ENCODE results near the gene ZNF415.
"Not testable (repeated sequence)": the region's sequence is repeated elsewhere in the genome, so short reads cannot be mapped to it uniquely, and the experiment has no call there.

The ZNF415 gene

DNA sequence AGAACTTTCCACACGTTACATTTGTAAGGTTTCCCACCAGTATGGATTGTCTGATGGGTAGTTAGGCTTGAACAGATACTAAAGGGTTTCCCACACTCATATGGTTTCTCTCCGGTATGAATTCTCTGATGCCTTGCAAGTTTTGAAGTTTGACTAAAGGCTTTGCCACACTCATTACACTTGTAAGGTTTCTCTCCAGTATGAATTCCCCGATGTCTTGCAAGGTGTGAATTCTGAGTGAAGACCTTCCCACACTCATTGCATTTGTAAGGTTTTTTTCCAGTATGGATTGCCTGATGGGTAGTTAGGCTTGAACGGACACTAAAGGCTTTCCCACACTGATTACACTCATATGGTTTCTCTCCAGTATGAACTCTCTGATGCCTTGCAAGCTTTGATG is 7.6 kb upstream of the ZNF415 start:
- peaks cover 43% of the 10 kb centered on the region for H3K9me3 ChIP-seq (ENCODE audit: control insufficient read depth, low read length)
- H3K27ac ChIP-seq (ENCODE audit: low read depth, low read length, severe bottlenecking): no peak overlapping the region
- WGBS, 2 experiments (ENCODE audit: insufficient coverage in 2 of 2): 100% methylated on average over 2 of the region's 4 CpGs; no CpG with 5 or more reads in 1 of the 2 experiments
- H3K4me1 ChIP-seq (ENCODE audit: control insufficient read depth, insufficient read depth, low read length, poor library complexity, severe bottlenecking): no peaks in the 10 kb centered on the region
- no peak overlapping the region for H3K4me3 ChIP-seq (ENCODE audit: extremely low read depth, insufficient read depth, low read length, poor library complexity, severe bottlenecking)
- peaks cover 46% of the 10 kb centered on the region for H3K36me3 ChIP-seq (ENCODE audit: control insufficient read depth, insufficient read depth, low read length)

DNA sequence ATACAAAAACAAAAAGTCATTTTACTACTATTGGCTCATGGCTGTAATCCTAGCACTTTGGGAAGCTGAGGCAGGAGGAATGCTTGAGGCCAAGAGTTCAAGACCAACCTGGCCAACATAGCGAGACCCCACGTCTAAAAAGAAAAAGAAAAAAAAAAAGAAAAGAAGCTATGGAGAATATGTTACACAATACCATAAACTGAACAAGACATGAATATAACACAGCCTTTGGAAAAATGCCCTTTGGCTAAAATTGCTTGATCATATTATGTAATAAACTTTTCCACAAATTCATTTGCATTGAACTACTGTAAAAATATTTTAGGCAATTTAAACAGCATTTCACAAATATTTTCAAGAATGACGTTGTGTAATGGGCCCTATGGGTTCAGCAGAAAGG is 3.7 kb upstream of the ZNF415 start:
- H3K4me1 ChIP-seq (ENCODE audit: control insufficient read depth, insufficient read depth, low read length, poor library complexity, severe bottlenecking): no peaks in the 10 kb centered on the region
- WGBS, 2 experiments (ENCODE audit: insufficient coverage in 2 of 2): no CpG with 5 or more reads among the region's 3 CpGs
- H3K9me3 ChIP-seq (ENCODE audit: control insufficient read depth, low read length): peaks cover 34% of the 10 kb centered on the region
- peaks cover 24% of the 10 kb centered on the region for H3K36me3 ChIP-seq (ENCODE audit: control insufficient read depth, insufficient read depth, low read length)
- H3K27ac ChIP-seq (ENCODE audit: low read depth, low read length, severe bottlenecking): no peak overlapping the region
- no peak overlapping the region for H3K4me3 ChIP-seq (ENCODE audit: extremely low read depth, insufficient read depth, low read length, poor library complexity, severe bottlenecking)

DNA sequence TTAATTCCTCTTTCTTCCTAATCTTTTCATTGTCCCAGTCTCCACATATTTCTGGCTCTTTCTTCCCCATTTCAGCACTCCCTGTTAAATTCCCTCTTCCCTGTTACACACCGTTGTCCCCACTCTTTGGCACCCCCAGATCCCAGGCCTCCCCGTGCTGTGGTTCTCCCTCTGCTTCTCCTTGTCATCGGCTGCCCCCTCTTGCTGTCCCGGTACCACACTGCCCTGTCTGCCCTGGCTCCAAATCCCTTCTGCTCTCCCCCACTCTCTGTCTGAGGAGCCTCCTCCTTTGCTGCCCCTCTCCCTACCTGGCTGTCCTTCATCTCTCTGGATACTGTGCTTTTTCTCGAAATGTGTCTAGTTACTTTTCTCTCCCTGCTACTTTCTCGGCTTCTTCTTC is 983 bp downstream of the ZNF415 start:
- no peak overlapping the region for H3K27ac ChIP-seq (ENCODE audit: low read depth, low read length, severe bottlenecking)
- WGBS, 2 experiments (ENCODE audit: insufficient coverage in 2 of 2): 67 to 70% methylated on average over 5 to 6 of the region's 6 CpGs
- H3K36me3 ChIP-seq (ENCODE audit: control insufficient read depth, insufficient read depth, low read length): no peaks in the 10 kb centered on the region
- H3K4me1 ChIP-seq (ENCODE audit: control insufficient read depth, insufficient read depth, low read length, poor library complexity, severe bottlenecking): no peaks in the 10 kb centered on the region
- no peaks in the 10 kb centered on the region for H3K9me3 ChIP-seq (ENCODE audit: control insufficient read depth, low read length)
- H3K4me3 ChIP-seq (ENCODE audit: extremely low read depth, insufficient read depth, low read length, poor library complexity, severe bottlenecking): peak overlapping the region; percentile 54

DNA sequence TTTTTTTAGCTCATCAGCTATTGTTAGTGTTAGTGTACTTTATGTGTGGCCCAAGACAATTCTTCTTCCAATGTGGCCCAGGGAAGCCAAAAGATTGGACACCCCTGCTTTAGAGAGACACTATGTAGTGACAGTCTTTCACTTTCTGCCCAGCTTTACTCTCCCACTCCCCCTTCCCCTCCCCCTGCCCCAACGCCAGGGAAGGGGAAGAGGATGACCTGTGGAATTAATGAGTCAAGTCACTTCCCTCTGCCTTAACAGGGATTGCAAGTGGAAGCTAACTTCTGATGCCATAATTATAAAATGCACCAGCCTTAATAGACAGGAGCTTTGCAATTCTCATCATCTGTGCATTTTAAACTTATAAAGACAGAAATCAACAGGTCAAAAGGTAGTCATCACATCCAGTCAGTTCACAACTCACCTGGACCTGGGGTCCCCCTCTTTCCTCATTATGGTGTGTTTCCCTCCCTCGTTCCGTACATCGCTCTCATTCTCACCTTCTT is 1.6 kb downstream of the ZNF415 start:
- Histone ChIP-seq H3K36me3 (ENCODE audit: control insufficient read depth, insufficient read depth, low read length) (no peaks in the 10 kb centered on the region), H3K27ac (ENCODE audit: low read depth, low read length, severe bottlenecking) (no peak overlapping the region), H3K4me1 (ENCODE audit: control insufficient read depth, insufficient read depth, low read length, poor library complexity, severe bottlenecking) (no peaks in the 10 kb centered on the region), H3K9me3 (ENCODE audit: control insufficient read depth, low read length) (no peaks in the 10 kb centered on the region), H3K4me3 (ENCODE audit: extremely low read depth, insufficient read depth, low read length, poor library complexity, severe bottlenecking) (no peak overlapping the region)
- WGBS, 2 experiments (ENCODE audit: insufficient coverage in 2 of 2): 84 to 85% methylated on average over 3 of the region's 4 CpGs

DNA sequence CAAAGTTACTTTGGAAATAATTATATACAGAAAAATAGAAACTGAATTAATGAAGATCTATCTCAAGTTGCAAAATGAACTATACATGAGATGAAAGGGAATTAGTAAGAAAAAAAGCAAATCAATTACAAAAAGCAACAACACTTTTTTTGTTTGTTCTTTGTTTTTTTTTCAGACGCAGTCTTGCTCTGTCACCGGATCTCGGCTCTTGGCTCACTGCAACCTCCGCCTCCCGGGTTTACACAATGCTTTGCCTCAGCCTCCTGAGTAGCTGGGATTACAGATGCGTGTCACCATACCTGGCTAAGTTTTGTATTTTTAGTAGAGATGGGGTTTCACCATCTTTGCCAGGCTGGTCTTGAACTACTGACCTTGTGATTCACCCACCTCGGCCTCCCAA is 2.2 kb downstream of the ZNF415 start:
- Histone ChIP-seq H3K9me3 (ENCODE audit: control insufficient read depth, low read length) (no peaks in the 10 kb centered on the region), H3K4me3 (ENCODE audit: extremely low read depth, insufficient read depth, low read length, poor library complexity, severe bottlenecking) (no peak overlapping the region), H3K36me3 (ENCODE audit: control insufficient read depth, insufficient read depth, low read length) (no peaks in the 10 kb centered on the region), H3K4me1 (ENCODE audit: control insufficient read depth, insufficient read depth, low read length, poor library complexity, severe bottlenecking) (no peaks in the 10 kb centered on the region), H3K27ac (ENCODE audit: low read depth, low read length, severe bottlenecking) (no peak overlapping the region)
- 77 to 93% methylated on average over 5 to 6 of the region's 7 CpGs for WGBS, 2 experiments (ENCODE audit: insufficient coverage in 2 of 2)

DNA sequence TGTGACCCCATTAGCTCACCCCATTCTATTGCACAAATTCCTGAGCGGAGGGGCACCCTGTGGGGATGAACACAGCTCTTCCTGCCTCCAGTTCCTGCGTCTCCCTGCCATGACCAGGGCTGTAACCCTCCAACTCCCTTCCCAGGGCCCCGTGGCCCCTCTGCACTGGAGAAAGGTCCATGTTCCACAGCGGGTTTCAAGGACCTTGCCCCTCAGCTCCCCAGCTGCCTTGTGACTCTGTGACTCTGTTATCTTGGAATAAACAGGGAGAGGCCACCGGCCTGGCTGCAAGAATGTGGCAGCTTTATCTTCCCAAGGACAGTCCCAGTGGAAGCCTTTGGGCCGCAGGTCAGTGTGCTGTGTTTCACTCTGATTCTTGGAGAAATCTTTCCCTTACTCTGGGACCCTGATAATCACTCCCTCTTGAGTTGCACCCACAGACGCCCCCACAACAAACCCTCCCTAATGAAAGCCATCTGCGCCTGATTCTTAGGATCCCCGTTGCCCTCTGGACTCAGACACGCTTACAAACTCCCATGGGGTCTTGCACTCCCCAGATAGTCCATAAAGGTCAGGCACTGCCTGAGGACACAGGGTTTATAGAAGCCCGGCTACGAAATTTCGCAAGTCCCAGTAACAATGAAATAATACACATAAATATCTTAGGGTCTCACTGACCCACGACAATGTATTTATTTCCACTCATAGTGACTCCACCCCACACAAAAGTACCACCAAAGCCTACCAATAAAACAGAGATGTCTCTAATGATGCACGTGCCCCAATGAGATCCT is 5.8 kb downstream of the ZNF415 start:
- WGBS, 2 experiments (ENCODE audit: insufficient coverage in 2 of 2): 82 to 88% methylated on average over 5 to 7 of the region's 15 CpGs
- not testable (repeated sequence) for H3K27ac ChIP-seq (ENCODE audit: low read depth, low read length, severe bottlenecking); H3K4me3 ChIP-seq (ENCODE audit: extremely low read depth, insufficient read depth, low read length, poor library complexity, severe bottlenecking); H3K36me3 ChIP-seq (ENCODE audit: control insufficient read depth, insufficient read depth, low read length); H3K4me1 ChIP-seq (ENCODE audit: control insufficient read depth, insufficient read depth, low read length, poor library complexity, severe bottlenecking); H3K9me3 ChIP-seq (ENCODE audit: control insufficient read depth, low read length)

DNA sequence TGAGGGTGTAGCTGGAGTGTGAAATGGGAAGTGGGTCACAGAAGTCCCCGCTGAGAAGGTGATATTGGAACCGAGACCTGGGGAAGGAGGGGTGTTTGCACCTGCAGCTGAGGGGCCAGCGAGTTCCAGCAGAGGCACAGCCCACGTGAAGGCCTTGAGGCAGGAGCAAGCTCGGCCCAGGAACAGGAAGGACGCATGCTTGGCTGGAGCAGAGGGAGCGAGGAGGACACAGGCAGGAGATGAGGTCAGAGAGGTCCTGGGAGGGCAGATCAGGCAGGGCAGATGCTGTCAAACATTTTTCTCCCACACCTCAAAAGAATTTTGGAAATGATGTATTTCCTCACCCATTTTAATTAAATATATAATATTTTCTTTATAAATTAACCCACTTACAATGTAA is 9.3 kb downstream of the ZNF415 start:
- peaks cover 6% of the 10 kb centered on the region for H3K36me3 ChIP-seq (ENCODE audit: control insufficient read depth, insufficient read depth, low read length)
- H3K4me1 ChIP-seq (ENCODE audit: control insufficient read depth, insufficient read depth, low read length, poor library complexity, severe bottlenecking): no peaks in the 10 kb centered on the region
- no peaks in the 10 kb centered on the region for H3K9me3 ChIP-seq (ENCODE audit: control insufficient read depth, low read length)
- no peak overlapping the region for H3K4me3 ChIP-seq (ENCODE audit: extremely low read depth, insufficient read depth, low read length, poor library complexity, severe bottlenecking)
- no peak overlapping the region for H3K27ac ChIP-seq (ENCODE audit: low read depth, low read length, severe bottlenecking)
- 85 to 89% methylated on average over 5 to 7 of the region's 7 CpGs for WGBS, 2 experiments (ENCODE audit: insufficient coverage in 2 of 2)

DNA sequence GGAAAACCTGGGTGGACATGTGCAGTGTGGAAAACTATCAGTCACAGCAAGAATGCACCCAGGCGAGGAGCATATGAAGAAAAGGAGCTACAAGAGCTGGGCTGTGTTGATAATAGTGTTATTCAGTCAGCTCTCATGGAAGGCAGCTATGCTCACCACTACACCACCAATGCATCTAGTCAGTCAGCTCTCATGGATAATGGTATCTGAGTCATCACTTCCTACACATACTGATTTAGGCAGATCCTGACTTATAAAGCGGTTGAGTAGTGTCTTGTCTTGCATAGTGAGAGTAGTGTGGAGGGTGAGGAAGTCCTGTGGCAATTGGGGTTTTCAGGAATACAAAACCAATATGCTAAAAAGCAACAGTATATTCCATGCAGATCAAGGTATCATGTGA is 20.4 kb downstream of the ZNF415 start:
- Histone ChIP-seq H3K4me3 (ENCODE audit: extremely low read depth, insufficient read depth, low read length, poor library complexity, severe bottlenecking) (no peak overlapping the region), H3K27ac (ENCODE audit: low read depth, low read length, severe bottlenecking) (no peak overlapping the region), H3K9me3 (ENCODE audit: control insufficient read depth, low read length) (no peaks in the 10 kb centered on the region), H3K4me1 (ENCODE audit: control insufficient read depth, insufficient read depth, low read length, poor library complexity, severe bottlenecking) (no peaks in the 10 kb centered on the region), H3K36me3 (ENCODE audit: control insufficient read depth, insufficient read depth, low read length) (peaks cover 15% of the 10 kb centered on the region)
- 100% methylated on average over 1 of the region's 2 CpGs; no CpG with 5 or more reads in 1 of the 2 experiments for WGBS, 2 experiments (ENCODE audit: insufficient coverage in 2 of 2)

DNA sequence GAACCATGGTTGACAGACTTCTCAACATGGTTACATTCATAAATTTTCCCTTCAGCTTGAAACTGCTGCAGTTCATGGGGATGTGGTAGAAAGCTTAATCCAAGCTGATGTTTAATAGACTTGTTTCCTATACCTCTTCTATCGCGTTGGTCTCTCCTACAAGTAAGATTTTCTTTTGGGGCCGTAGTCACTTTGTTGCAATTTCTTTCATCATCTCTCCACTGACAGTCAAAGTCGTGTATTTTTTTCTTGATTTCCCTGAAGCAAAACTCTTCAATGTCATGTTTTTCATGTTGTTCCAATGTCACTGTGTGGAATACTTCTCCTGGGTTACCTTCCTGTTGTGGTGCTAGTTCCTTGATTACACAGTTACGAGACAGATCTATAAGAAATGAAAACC is 23.2 kb downstream of the ZNF415 start:
- H3K4me1 ChIP-seq (ENCODE audit: control insufficient read depth, insufficient read depth, low read length, poor library complexity, severe bottlenecking): no peaks in the 10 kb centered on the region
- H3K9me3 ChIP-seq (ENCODE audit: control insufficient read depth, low read length): no peaks in the 10 kb centered on the region
- H3K4me3 ChIP-seq (ENCODE audit: extremely low read depth, insufficient read depth, low read length, poor library complexity, severe bottlenecking): no peak overlapping the region
- H3K27ac ChIP-seq (ENCODE audit: low read depth, low read length, severe bottlenecking): no peak overlapping the region
- WGBS, 2 experiments (ENCODE audit: insufficient coverage in 2 of 2): 80 to 90% methylated on average over 4 of the region's 5 CpGs
- peaks cover 7% of the 10 kb centered on the region for H3K36me3 ChIP-seq (ENCODE audit: control insufficient read depth, insufficient read depth, low read length)

DNA sequence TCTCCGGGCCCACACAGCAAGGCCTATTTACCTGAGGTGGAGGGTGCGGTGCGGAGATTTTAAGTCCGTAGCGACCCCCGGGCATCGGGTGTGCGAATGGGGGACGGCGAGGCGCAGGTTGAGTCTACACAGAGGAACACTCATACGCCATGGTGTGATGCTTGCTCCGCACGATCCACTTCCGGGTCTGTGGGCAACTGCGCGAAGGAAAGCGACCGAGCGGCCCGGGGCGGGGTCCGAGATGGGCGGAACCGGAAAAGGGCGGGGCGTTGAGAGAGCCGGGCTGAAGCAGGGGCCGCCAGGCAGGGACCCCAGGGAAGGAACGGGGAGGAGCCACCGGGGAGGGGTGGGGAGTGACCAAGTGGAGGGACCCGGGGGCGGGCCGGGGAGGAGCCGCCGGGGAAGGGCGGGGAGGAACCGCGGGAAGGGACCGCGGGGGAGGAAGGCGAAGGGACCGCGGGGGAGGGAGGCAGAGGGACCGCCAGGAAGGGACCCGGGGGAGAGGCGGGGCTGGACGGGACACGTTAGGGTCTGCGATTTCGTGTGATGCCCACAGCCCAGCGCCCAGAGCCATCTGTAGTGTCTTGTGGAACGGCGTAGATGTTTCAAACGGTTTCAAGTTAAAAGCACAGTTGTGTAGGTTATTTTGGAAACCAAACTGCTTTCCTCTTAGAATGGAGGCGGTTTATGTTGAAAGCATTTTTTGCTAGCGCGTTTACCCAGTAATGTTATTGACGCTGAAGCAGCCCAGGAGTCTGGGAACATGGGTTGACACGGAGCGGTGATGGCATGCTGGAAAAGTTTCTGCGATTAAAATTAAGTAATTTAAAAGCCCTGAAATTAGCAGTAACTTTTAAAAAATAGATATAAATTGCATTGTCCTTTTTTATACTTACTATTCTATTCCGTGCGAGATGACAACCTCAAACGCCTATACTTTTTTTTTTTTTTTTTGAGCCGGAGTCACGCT is 29.2 kb downstream of the ZNF415 start, which contains the start of gene ZNF160:
Gene ZNF160 (minus strand): TSS at position 189 of the 970 bp plus-strand sequence. CDS start 17,146 bp downstream, outside the sequence.
- WGBS, 2 experiments (ENCODE audit: insufficient coverage in 2 of 2): 4 to 5% methylated on average over 42 to 58 of the region's 67 CpGs
- Histone ChIP-seq H3K9me3 (ENCODE audit: control insufficient read depth, low read length) (no peaks in the 10 kb centered on the region), H3K36me3 (ENCODE audit: control insufficient read depth, insufficient read depth, low read length) (peaks cover 16% of the 10 kb centered on the region), H3K4me3 (ENCODE audit: extremely low read depth, insufficient read depth, low read length, poor library complexity, severe bottlenecking) (peak within 1 kb of the TSS; percentile 95), H3K4me1 (ENCODE audit: control insufficient read depth, insufficient read depth, low read length, poor library complexity, severe bottlenecking) (peaks cover 9% of the 10 kb centered on the region), H3K27ac (ENCODE audit: low read depth, low read length, severe bottlenecking) (peak within 1 kb of the TSS; percentile 86)

All from mesodermal cell (in vitro differentiated cells).